HG02759 (cell line): Measurements from ENCODE around the gene MAZ.
"Not testable (repeated sequence)": the region's sequence is repeated elsewhere in the genome, so short reads cannot be mapped to it uniquely, and the experiment has no call there.

Experiments
- ATAC-seq: cut with Tn5 transposase; IDR thresholded peaks from one replicate; pipeline ENCODE4 v1.9.1; 2021; ENCODE audit warnings: mild to moderate bottlenecking, moderate library complexity; ENCODE audit not compliant: unreplicated experiment

The MAZ gene

GRCh38 chr16:29821643-29822115, 15.3 kb downstream of the MAZ start:
- ATAC-seq = no peak

GRCh38 chr16:29824589-29825144, 18.3 kb downstream of the MAZ start:
- no peak for ATAC-seq

- no peak for ATAC-seq
These were observed 19.1 kb downstream of the MAZ start for GRCh38 chr16:29825145-29826044.

- ATAC-seq = no peak
These were observed 20.0 kb downstream of the MAZ start for GRCh38 chr16:29826342-29826695.

- ATAC-seq = no peak
These were observed 24.4 kb downstream of the MAZ start for GRCh38 chr16:29830774-29831173.

GRCh38 chr16:29831490-29831889, 25.2 kb downstream of the MAZ start:
- ATAC-seq = no peak

GRCh38 chr16:29833219-29833618, 26.9 kb downstream of the MAZ start:
- not testable (repeated sequence) for ATAC-seq

- ATAC-seq = no peak
These were observed 27.8 kb downstream of the MAZ start for GRCh38 chr16:29834079-29834478.

- no peak for ATAC-seq
These were observed 29.6 kb downstream of the MAZ start for GRCh38 chr16:29835926-29836325.

GRCh38 chr16:29836623-29837022, 30.3 kb downstream of the MAZ start:
- ATAC-seq = no peak

GRCh38 chr16:29837841-29838240, 31.5 kb downstream of the MAZ start:
- no peak for ATAC-seq

GRCh38 chr16:29839822-29840221, 33.5 kb downstream of the MAZ start:
- no peak for ATAC-seq

GRCh38 chr16:29840240-29840639, 33.9 kb downstream of the MAZ start:
- ATAC-seq = no peak

GRCh38 chr16:29841631-29842030, 35.3 kb downstream of the MAZ start:
- ATAC-seq = no peak

- ATAC-seq = no peak
These were observed 36.5 kb downstream of the MAZ start for GRCh38 chr16:29842732-29843346.

- ATAC-seq = no peak
These were observed 37.6 kb downstream of the MAZ start for GRCh38 chr16:29843931-29844330.

GRCh38 chr16:29844575-29845331, 38.4 kb downstream of the MAZ start:
- no peak for ATAC-seq

GRCh38 chr16:29845656-29846055, 39.3 kb downstream of the MAZ start:
- no peak for ATAC-seq

GRCh38 chr16:29848420-29849297, 42.3 kb downstream of the MAZ start:
- peak; percentile 60 for ATAC-seq

- no peak for ATAC-seq
These were observed 43.2 kb downstream of the MAZ start for GRCh38 chr16:29849505-29849904.
